Measurements from ENCODE around the gene MRPL10. TPM values are rescaled to one million over a fixed set of nuclear protein-coding genes. Genes with fewer than 3 reads are reported as not detected.

The MRPL10 gene
- total RNA-seq, 2 experiments from 2014 or later: 49.0 to 51.4 TPM

DNA sequence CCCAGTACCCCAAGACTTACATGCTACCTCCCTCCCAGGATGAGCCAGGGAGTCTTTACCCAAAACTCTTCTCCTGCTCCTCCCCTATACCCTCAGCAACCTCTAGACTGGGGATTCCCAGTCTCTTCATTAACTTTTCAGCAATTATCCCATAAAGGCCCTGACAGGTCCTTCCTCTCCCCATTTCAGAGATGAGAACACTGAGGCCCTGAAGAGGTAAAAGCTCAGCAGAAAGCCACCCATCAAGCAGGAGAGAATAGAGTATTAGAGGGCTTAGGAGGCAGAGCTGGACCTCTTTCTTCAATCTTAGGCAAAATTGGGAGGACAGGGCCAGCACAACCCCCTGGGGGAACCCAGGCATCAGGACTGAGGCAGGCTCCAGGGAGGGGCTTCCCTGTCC lies 25.5 kb upstream of the MRPL10 start:
- no peak overlapping the region for H3K4me3 Mint-ChIP-seq
- peaks cover 0 to under 1% of the 10 kb centered on the region in 2 experiments for H3K9me3 ChIP-seq (ENCODE audit: control insufficient read depth in 1 of 2, insufficient read depth in 1 of 2, low read length in 2 of 2)
- intact Hi-C loops (cut with DNase I, micrococcal nuclease): no loop called here
- DNase-seq (no peak), ATAC-seq (ENCODE audit: poor library complexity) (no peak)
- H3K27ac ChIP-seq (ENCODE audit: low read depth in 1 of 2, low read length in 2 of 2): no peak overlapping the region
- H3K4me1 ChIP-seq (ENCODE audit: insufficient read depth, low read length): peaks cover 7% of the 10 kb centered on the region
- no peaks in the 10 kb centered on the region for H3K9me3 Mint-ChIP-seq
- no peak overlapping the region for H3K27ac Mint-ChIP-seq
- TF ChIP-seq CTCF (IDR thresholded peaks at IDR 0.05): no peak
- CTCF ChIA-PET: interaction anchor here (1.5 kb wide), 1 partner anchor 9 kb away, joined by 3 read pairs; no protein-coding TSS in a partner anchor
- no peak overlapping the region for H3K4me3 ChIP-seq (ENCODE audit: low read length)
- peaks cover 8% of the 10 kb centered on the region for H3K4me1 Mint-ChIP-seq (ENCODE audit: low read depth)
- peaks cover 69% of the 10 kb centered on the region for H3K27me3 Mint-ChIP-seq
- H3K27me3 ChIP-seq (ENCODE audit: control insufficient read depth in 1 of 2, insufficient read depth in 2 of 2, low read length in 2 of 2): peaks cover 28 to 32% of the 10 kb centered on the region in 2 experiments
- POLR2A ChIA-PET: no interaction called here
- H3K36me3 Mint-ChIP-seq (ENCODE audit: low read depth): no peaks in the 10 kb centered on the region
- no peaks in the 10 kb centered on the region for H3K36me3 ChIP-seq (ENCODE audit: insufficient read depth, low read length)

- Mint-ChIP-seq H3K4me3 (no peak overlapping the region), H3K4me1 (ENCODE audit: low read depth) (peaks cover 10% of the 10 kb centered on the region), H3K9me3 (no peaks in the 10 kb centered on the region), H3K27me3 (peaks cover 73% of the 10 kb centered on the region), H3K36me3 (ENCODE audit: low read depth) (no peaks in the 10 kb centered on the region), H3K27ac (no peak overlapping the region)
- no peak overlapping the region for H3K27ac ChIP-seq (ENCODE audit: low read depth in 1 of 2, low read length in 2 of 2)
- H3K4me1 ChIP-seq (ENCODE audit: insufficient read depth, low read length): peaks cover 18% of the 10 kb centered on the region
- H3K27me3 ChIP-seq (ENCODE audit: control insufficient read depth in 1 of 2, insufficient read depth in 2 of 2, low read length in 2 of 2): peaks cover 35 to 40% of the 10 kb centered on the region in 2 experiments
- peaks cover 0 to 3% of the 10 kb centered on the region in 2 experiments for H3K9me3 ChIP-seq (ENCODE audit: control insufficient read depth in 1 of 2, insufficient read depth in 1 of 2, low read length in 2 of 2)
- no peak overlapping the region for H3K4me3 ChIP-seq (ENCODE audit: low read length)
- H3K36me3 ChIP-seq (ENCODE audit: insufficient read depth, low read length): no peaks in the 10 kb centered on the region
- POLR2A ChIA-PET: no interaction called here
- intact Hi-C loops (cut with DNase I, micrococcal nuclease): no loop called here
- TF ChIP-seq CTCF (IDR thresholded peaks at IDR 0.05): no peak
- DNase-seq: no peak
- no peak for ATAC-seq (ENCODE audit: poor library complexity)
- CTCF ChIA-PET: interaction anchor here (1.1 to 1.3 kb wide), 2 partner anchors 13 to 115 kb away, joined by 3 read pairs; partner anchors contain the start of gene CDK5RAP3
Measured at GRCh38 chr17:47855737-47856136, 24.4 kb upstream of the MRPL10 start.

GRCh38 chr17:47853616-47854015 lies 22.3 kb upstream of the MRPL10 start:
- Mint-ChIP-seq H3K9me3 (no peaks in the 10 kb centered on the region), H3K27me3 (peaks cover 82% of the 10 kb centered on the region), H3K27ac (no peak overlapping the region), H3K36me3 (ENCODE audit: low read depth) (no peaks in the 10 kb centered on the region), H3K4me3 (no peak overlapping the region), H3K4me1 (ENCODE audit: low read depth) (peaks cover 16% of the 10 kb centered on the region)
- CTCF ChIA-PET: interaction anchor here (1.5 to 2.8 kb wide), 3 partner anchors 11 to 36 kb away, joined by 3 to 11 read pairs (median 7); no protein-coding TSS in a partner anchor
- no peak for TF ChIP-seq CTCF (IDR thresholded peaks at IDR 0.05)
- no peak for DNase-seq
- Histone ChIP-seq H3K4me1 (ENCODE audit: insufficient read depth, low read length) (peaks cover 28% of the 10 kb centered on the region), H3K9me3 (ENCODE audit: control insufficient read depth in 1 of 2, insufficient read depth in 1 of 2, low read length in 2 of 2) (peaks cover 0 to 3% of the 10 kb centered on the region in 2 experiments), H3K4me3 (ENCODE audit: low read length) (no peak overlapping the region), H3K27ac (ENCODE audit: low read depth in 1 of 2, low read length in 2 of 2) (no peak overlapping the region), H3K27me3 (ENCODE audit: control insufficient read depth in 1 of 2, insufficient read depth in 2 of 2, low read length in 2 of 2) (peaks cover 46 to 61% of the 10 kb centered on the region in 2 experiments), H3K36me3 (ENCODE audit: insufficient read depth, low read length) (no peaks in the 10 kb centered on the region)
- POLR2A ChIA-PET: interaction anchor here (1.8 kb wide), 1 partner anchor 42 kb away, joined by 7 read pairs; the partner anchor contains the start of gene SP2
- no peak for ATAC-seq (ENCODE audit: poor library complexity)
- intact Hi-C loops (cut with DNase I, micrococcal nuclease): no loop called here
